Osteoblast (primary cell): Measurements from ENCODE around the gene MAGEB4. TPM values are rescaled to one million over a fixed set of nuclear protein-coding genes. Genes with fewer than 3 reads are reported as not detected.
A peak's percentile ranks its signal among the peaks of the same experiment; 100 is the strongest.

ENCODE experiments used
- DNase-seq: peaks from one replicate; pipeline ENCODE4 v3.0.0; 2011; ENCODE audit warnings: low spot score, mixed read lengths; ENCODE audit not compliant: insufficient read length; ENCODE audit errors: missing footprints
- H2AFZ ChIP-seq: 2 replicates; pipeline ENCODE4 v1.6.0; 2011; ENCODE audit warnings: mild to moderate bottlenecking, low read length
- H3K27ac ChIP-seq: 2 replicates; pipeline ENCODE4 v1.5.1; 2011; ENCODE audit warnings: mild to moderate bottlenecking, low read depth, low read length, moderate library complexity
- H3K27me3 ChIP-seq: 2 replicates; pipeline ENCODE4 v1.6.0; 2012; ENCODE audit warnings: mild to moderate bottlenecking, control low read depth, inconsistent platforms, low read length, moderate library complexity; ENCODE audit not compliant: insufficient read depth
- H3K36me3 ChIP-seq: 2 replicates; pipeline ENCODE4 v1.5.1; 2011; ENCODE audit warnings: mild to moderate bottlenecking, low read length, control low read depth, moderate library complexity; ENCODE audit not compliant: insufficient read depth
- H3K4me1 ChIP-seq: 2 replicates; pipeline ENCODE4 v1.5.1; 2011; ENCODE audit warnings: mild to moderate bottlenecking, low read length, control low read depth, moderate library complexity; ENCODE audit not compliant: insufficient read depth
- H3K4me2 ChIP-seq: 2 replicates; pipeline ENCODE4 v1.6.0; 2011; ENCODE audit warnings: mild to moderate bottlenecking, low read length; ENCODE audit not compliant: insufficient read depth
- H3K4me3 ChIP-seq: fragments of 200-600 bp; sonication (generic); 3 replicates; pipeline ENCODE4 v1.5.1; 2012; ENCODE audit warnings: mild to moderate bottlenecking, low read length, inconsistent platforms; ENCODE audit not compliant: insufficient read depth
- H3K79me2 ChIP-seq: 2 replicates; pipeline ENCODE4 v1.6.0; 2012; ENCODE audit warnings: mild to moderate bottlenecking, low read length, control low read depth, inconsistent platforms; ENCODE audit not compliant: insufficient read depth
- H3K9me3 ChIP-seq: 2 replicates; pipeline ENCODE4 v1.5.1; 2011; ENCODE audit warnings: low read depth, low read length, control low read depth
- H4K20me1 ChIP-seq: 2 replicates; pipeline ENCODE4 v1.6.0; 2012; ENCODE audit warnings: mild to moderate bottlenecking, low read length, control low read depth; ENCODE audit not compliant: insufficient read depth
- CTCF ChIP-seq: IDR thresholded peaks from 2 replicates; pipeline ENCODE4 v1.5.1; 2011; ENCODE audit warnings: mild to moderate bottlenecking, low read depth, low read length, moderate library complexity; ENCODE audit errors: extremely low read depth
- total RNA-seq: library from RNA; depleted of rRNA; stranded (reverse); fragments of >200 nt; gene quantifications from 2 replicates; pipeline ENCODE4 v1.2.3, GENCODE V29; 2012

MAGEB4 gene
- total RNA-seq, 1 donor = not detected

GRCh38 chrX:30280428-30280827 lies 38.6 kb downstream of the MAGEB4 start:
- Histone ChIP-seq H4K20me1 (no peaks in the 10 kb centered on the region), H2AFZ (no peak overlapping the region), H3K27ac (no peak overlapping the region), H3K9me3 (no peaks in the 10 kb centered on the region), H3K36me3 (no peaks in the 10 kb centered on the region), H3K79me2 (no peaks in the 10 kb centered on the region), H3K4me2 (no peak overlapping the region), H3K4me3 (no peak overlapping the region), H3K27me3 (no peaks in the 10 kb centered on the region), H3K4me1 (peaks cover 15% of the 10 kb centered on the region)
- no peak for DNase-seq
- TF ChIP-seq CTCF = no peak

GRCh38 chrX:30282527-30282926 lies 40.7 kb downstream of the MAGEB4 start:
- H4K20me1 ChIP-seq = no peaks in the 10 kb centered on the region
- no peaks in the 10 kb centered on the region for H3K27me3 ChIP-seq
- H3K4me1 ChIP-seq = peaks cover 15% of the 10 kb centered on the region
- TF ChIP-seq CTCF = no peak
- no peaks in the 10 kb centered on the region for H3K36me3 ChIP-seq
- no peak for DNase-seq
- H2AFZ ChIP-seq = no peak overlapping the region
- peak overlapping the region; percentile 90 for H3K27ac ChIP-seq
- no peak overlapping the region for H3K4me3 ChIP-seq
- H3K9me3 ChIP-seq = no peaks in the 10 kb centered on the region
- no peaks in the 10 kb centered on the region for H3K79me2 ChIP-seq
- H3K4me2 ChIP-seq = no peak overlapping the region

GRCh38 chrX:30283456-30284200 lies 41.8 kb downstream of the MAGEB4 start:
- no peaks in the 10 kb centered on the region for H3K79me2 ChIP-seq
- no peaks in the 10 kb centered on the region for H4K20me1 ChIP-seq
- H3K36me3 ChIP-seq = no peaks in the 10 kb centered on the region
- H3K27ac ChIP-seq = peak overlapping the region; percentile 90
- no peaks in the 10 kb centered on the region for H3K9me3 ChIP-seq
- TF ChIP-seq CTCF = no peak
- H3K27me3 ChIP-seq = no peaks in the 10 kb centered on the region
- no peak overlapping the region for H3K4me3 ChIP-seq
- H3K4me1 ChIP-seq = peaks cover 15% of the 10 kb centered on the region
- DNase-seq = no peak
- peak overlapping the region; percentile 67 for H2AFZ ChIP-seq
- H3K4me2 ChIP-seq = peak overlapping the region; percentile 34

Other genes starting within 250 kb of the MAGEB4 start
- not detected in 2 replicates for gene MAGEB2, start 26.4 kb upstream of the MAGEB4 start, total RNA-seq
- gene MAGEB3, start 11.3 kb upstream of the MAGEB4 start, total RNA-seq = not detected in 2 replicates
- gene MAGEB1, start 5.1 kb downstream of the MAGEB4 start, total RNA-seq = not detected in 2 replicates
- gene NR0B1, start 67.4 kb downstream of the MAGEB4 start, total RNA-seq = 0.59 TPM in 1 of 2 replicates, not detected in the other